Endodermal cell (in vitro differentiated cells): ENCODE measurements around the gene PTPRN2. TPM values are rescaled to one million over a fixed set of nuclear protein-coding genes. Genes with fewer than 3 reads are reported as not detected.

Source experiments
- DNase-seq: peaks from one replicate; pipeline ENCODE4 v3.0.0-alpha.2; 2017
- H3K27ac ChIP-seq: 2 replicates; pipeline ENCODE4 v1.5.1; 2013; ENCODE audit warnings: mild to moderate bottlenecking, low read depth, low read length, moderate library complexity
- H3K27me3 ChIP-seq: 2 replicates; pipeline ENCODE4 v1.6.1; 2013; ENCODE audit warnings: mild to moderate bottlenecking, low read length, moderate library complexity; ENCODE audit not compliant: insufficient read depth, control insufficient read depth, poor library complexity, severe bottlenecking
- H3K36me3 ChIP-seq: 2 replicates; pipeline ENCODE4 v1.7.0; 2013; ENCODE audit warnings: mild to moderate bottlenecking, low read length, moderate library complexity; ENCODE audit not compliant: control insufficient read depth, insufficient read depth
- H3K4me1 ChIP-seq: one replicate; pipeline ENCODE4 v1.7.0; 2013; ENCODE audit warnings: low read length; ENCODE audit not compliant: control insufficient read depth, insufficient read depth
- H3K4me3 ChIP-seq: 2 replicates; pipeline ENCODE4 v1.5.1; 2013; ENCODE audit warnings: mild to moderate bottlenecking, low read length, moderate library complexity
- H3K9ac ChIP-seq: 2 replicates; pipeline ENCODE4 v1.6.1; 2013; ENCODE audit warnings: mild to moderate bottlenecking, low read length, moderate library complexity; ENCODE audit not compliant: poor library complexity, severe bottlenecking; ENCODE audit errors: extremely low read depth
- H3K9me3 ChIP-seq: 2 replicates; pipeline ENCODE4 v1.6.1; 2013; ENCODE audit warnings: mild to moderate bottlenecking, low read length, moderate library complexity; ENCODE audit not compliant: control insufficient read depth
- H3K27ac Mint-ChIP-seq: 2 replicates; pipeline ENCODE4 v1.8.0; 2020; ENCODE audit warnings: mixed read lengths
- H3K27me3 Mint-ChIP-seq: 2 replicates; pipeline ENCODE4 v1.8.0; 2021; ENCODE audit warnings: mild to moderate bottlenecking, mixed read lengths; ENCODE audit not compliant: insufficient read depth
- H3K36me3 Mint-ChIP-seq: 2 replicates; pipeline ENCODE4 v1.8.0; 2020; ENCODE audit warnings: low read depth, mixed read lengths
- H3K4me1 Mint-ChIP-seq: 2 replicates; pipeline ENCODE4 v1.8.0; 2020; ENCODE audit warnings: mixed read lengths
- H3K4me3 Mint-ChIP-seq: 2 replicates; pipeline ENCODE4 v1.8.0; 2020; ENCODE audit warnings: mild to moderate bottlenecking, moderate library complexity, mixed read lengths
- H3K9me3 Mint-ChIP-seq: 2 replicates; pipeline ENCODE4 v1.8.0; 2020; ENCODE audit warnings: mild to moderate bottlenecking, mixed read lengths
- WGBS, 2 experiments: methylation state at CpG; one replicate each; pipeline versions ENCODE4 v1.1.5 to v1.1.7; 2013; ENCODE audit warnings: missing lambda C conversion rate in 2 of 2, mixed read lengths in 1 of 2; ENCODE audit not compliant: insufficient coverage in 1 of 2, insufficient read length in 1 of 2; 5-methylcytosine and 5-hydroxymethylcytosine counted together
- total RNA-seq, 2 donors: library from RNA; stranded (reverse); fragmentation: NEBNext Ultra II Directional in 1 of 2; extraction: Animal tissue kit (Norgen Biotek cat#: 25700) in 1 of 2; gene quantifications; 2 replicates in 1 of 2; 3 replicates in 1 of 2; pipeline ENCODE4 v1.2.1, GENCODE V29; 2021
- TF ChIP-seq, protein P1 (sequence below): fragments of 200-600 bp; sonication (generic); conservative IDR thresholded peaks from 2 replicates; pipeline ENCODE4 v1.5.0; 2021; ENCODE audit warnings: antibody characterized with exemption, mild to moderate bottlenecking

The PTPRN2 gene
- total RNA-seq, 2 donors from 2014 or later = 0.69 to 1.2 TPM

DNA sequence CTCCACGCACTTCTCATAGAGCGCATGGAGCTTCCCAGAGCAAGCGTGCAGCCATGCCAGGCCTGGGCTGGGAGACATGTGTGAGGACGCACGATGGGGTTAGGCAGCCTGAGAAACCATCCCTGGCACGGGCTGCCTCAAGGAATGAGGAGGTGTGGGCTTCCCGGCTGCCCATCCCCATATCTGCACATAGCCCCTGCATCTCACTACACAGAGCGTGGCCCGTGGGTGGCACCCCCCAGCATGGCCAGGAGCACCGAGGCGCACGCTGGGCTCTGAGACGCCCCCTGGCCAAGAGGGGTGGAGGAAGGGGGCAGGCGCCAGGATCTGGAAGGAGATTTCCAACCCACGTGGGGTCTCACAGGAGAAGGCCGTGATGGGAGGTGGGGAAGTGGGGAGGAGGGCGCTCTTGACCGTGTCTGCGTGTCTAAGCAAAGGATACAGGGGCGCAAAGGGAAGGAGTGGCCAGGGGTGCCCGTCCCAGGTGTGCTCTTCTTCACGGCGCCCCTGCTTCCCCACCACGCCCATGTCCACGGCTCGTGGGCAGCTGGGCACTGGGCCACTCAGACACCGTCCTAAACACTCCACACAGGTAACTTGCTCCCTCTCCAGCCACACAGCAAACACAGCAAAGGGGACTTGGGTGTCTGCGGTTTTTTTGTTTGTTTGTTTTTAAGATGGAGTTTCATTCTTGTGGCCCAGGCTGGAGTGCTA is 340.5 kb downstream of the PTPRN2 start:
- Histone ChIP-seq H3K9me3 (peaks cover 98% of the 10 kb centered on the region), H3K4me1 (no peaks in the 10 kb centered on the region), H3K9ac (no peak overlapping the region), H3K4me3 (no peak overlapping the region), H3K27me3 (no peaks in the 10 kb centered on the region), H3K27ac (no peak overlapping the region), H3K36me3 (no peaks in the 10 kb centered on the region)
- H3K4me3 Mint-ChIP-seq = no peak overlapping the region
- WGBS, 2 experiments = 77 to 90% methylated on average over 10 to 28 of the region's 28 CpGs
- no peaks in the 10 kb centered on the region for H3K36me3 Mint-ChIP-seq
- peak; percentile 7 for DNase-seq
- no peaks in the 10 kb centered on the region for H3K27me3 Mint-ChIP-seq
- TF ChIP-seq, protein P1, sequence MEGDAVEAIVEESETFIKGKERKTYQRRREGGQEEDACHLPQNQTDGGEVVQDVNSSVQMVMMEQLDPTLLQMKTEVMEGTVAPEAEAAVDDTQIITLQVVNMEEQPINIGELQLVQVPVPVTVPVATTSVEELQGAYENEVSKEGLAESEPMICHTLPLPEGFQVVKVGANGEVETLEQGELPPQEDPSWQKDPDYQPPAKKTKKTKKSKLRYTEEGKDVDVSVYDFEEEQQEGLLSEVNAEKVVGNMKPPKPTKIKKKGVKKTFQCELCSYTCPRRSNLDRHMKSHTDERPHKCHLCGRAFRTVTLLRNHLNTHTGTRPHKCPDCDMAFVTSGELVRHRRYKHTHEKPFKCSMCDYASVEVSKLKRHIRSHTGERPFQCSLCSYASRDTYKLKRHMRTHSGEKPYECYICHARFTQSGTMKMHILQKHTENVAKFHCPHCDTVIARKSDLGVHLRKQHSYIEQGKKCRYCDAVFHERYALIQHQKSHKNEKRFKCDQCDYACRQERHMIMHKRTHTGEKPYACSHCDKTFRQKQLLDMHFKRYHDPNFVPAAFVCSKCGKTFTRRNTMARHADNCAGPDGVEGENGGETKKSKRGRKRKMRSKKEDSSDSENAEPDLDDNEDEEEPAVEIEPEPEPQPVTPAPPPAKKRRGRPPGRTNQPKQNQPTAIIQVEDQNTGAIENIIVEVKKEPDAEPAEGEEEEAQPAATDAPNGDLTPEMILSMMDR = no peak
- H3K27ac Mint-ChIP-seq = no peak overlapping the region
- peaks cover 5% of the 10 kb centered on the region for H3K9me3 Mint-ChIP-seq
- no peaks in the 10 kb centered on the region for H3K4me1 Mint-ChIP-seq

DNA sequence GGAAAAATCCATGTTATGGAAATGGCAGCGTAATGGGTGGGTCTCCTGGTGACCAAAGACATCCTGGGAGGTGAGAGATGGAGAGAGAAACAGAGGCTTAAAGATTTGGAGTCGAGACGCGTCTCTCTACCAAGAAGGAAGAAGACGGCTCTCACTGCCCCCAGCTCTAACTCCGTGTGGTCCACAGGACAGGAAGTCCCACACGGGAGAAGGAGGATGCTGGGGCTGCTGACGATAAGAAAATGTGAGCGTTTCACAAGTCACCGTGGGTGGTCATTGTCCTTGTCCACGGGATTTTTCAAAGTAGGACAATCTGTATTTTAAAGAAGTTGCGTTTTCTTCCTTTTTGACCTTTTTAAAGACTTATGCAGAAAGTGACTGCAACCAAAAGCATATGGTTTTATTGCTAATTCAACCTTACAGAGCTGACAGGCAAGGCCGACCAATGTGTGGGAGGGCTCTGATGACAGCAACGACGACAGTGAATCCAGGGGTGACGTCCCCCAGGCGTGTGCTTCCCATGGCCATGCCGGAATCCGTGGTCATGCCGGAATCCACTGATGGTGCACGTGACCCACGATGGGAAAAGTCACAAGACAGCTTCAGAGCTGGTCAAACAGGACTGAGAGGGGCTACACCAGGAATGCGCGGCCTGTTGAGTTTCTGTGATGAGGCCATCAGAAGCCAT is 341.2 kb downstream of the PTPRN2 start:
- DNase-seq = no peak
- H3K4me1 ChIP-seq = no peaks in the 10 kb centered on the region
- Mint-ChIP-seq H3K27ac (no peak overlapping the region), H3K9me3 (peaks cover 5% of the 10 kb centered on the region), H3K27me3 (no peaks in the 10 kb centered on the region), H3K4me3 (no peak overlapping the region), H3K4me1 (no peaks in the 10 kb centered on the region), H3K36me3 (no peaks in the 10 kb centered on the region)
- H3K27ac ChIP-seq = no peak overlapping the region
- no peak overlapping the region for H3K4me3 ChIP-seq
- H3K9me3 ChIP-seq = peaks cover 98% of the 10 kb centered on the region
- no peaks in the 10 kb centered on the region for H3K27me3 ChIP-seq
- TF ChIP-seq, protein P1 = no peak
- WGBS, 2 experiments = 81 to 83% methylated on average over 16 to 24 of the region's 24 CpGs
- no peaks in the 10 kb centered on the region for H3K36me3 ChIP-seq
- no peak overlapping the region for H3K9ac ChIP-seq

DNA sequence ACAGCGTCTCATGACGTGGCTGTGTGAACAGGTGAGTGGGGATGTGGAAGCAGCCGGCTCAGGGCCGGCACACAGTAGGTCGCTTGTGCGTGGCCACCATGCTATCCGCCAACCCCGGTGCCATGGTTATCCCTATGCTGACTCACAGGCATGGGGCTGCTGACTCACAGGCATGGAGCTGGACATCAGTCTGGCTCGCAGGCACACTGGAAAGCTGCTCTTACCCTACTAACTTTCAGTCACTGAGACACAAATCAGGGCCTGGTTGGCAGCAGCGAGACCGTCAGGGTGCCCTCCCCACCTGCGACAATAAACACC is 341.9 kb downstream of the PTPRN2 start:
- Mint-ChIP-seq H3K4me3 (no peak overlapping the region), H3K4me1 (no peaks in the 10 kb centered on the region), H3K27me3 (no peaks in the 10 kb centered on the region), H3K27ac (no peak overlapping the region), H3K9me3 (peaks cover 5% of the 10 kb centered on the region), H3K36me3 (no peaks in the 10 kb centered on the region)
- H3K4me1 ChIP-seq = no peaks in the 10 kb centered on the region
- H3K9me3 ChIP-seq = peaks cover 97% of the 10 kb centered on the region
- H3K27me3 ChIP-seq = no peaks in the 10 kb centered on the region
- 87 to 90% methylated on average over 3 to 12 of the region's 12 CpGs for WGBS, 2 experiments
- no peak overlapping the region for H3K27ac ChIP-seq
- no peak overlapping the region for H3K9ac ChIP-seq
- TF ChIP-seq, protein P1 = no peak
- no peak for DNase-seq
- no peak overlapping the region for H3K4me3 ChIP-seq
- no peaks in the 10 kb centered on the region for H3K36me3 ChIP-seq
